ENCODE data around the gene TBCEL.

DNA sequence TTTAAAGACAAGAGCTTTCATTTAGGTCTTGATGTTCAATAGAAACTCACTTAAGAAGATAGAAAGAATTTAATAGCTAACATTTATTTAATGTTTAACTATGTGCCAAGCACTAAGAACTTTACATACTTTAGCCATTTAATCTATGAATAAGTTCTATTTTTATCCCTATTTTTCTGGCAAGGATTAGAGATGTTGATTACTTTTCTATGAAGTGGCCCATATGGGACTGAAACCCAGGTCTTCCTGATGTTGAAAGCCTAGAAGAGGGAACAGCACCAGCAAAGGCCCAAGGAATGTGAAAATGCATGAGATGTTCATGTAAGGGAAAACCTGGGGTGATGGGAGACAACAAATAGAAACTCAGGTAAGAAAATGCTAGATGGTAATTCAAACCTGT is 15.4 kb upstream of the TBCEL start:
- TF ChIP-seq, protein P1, sequence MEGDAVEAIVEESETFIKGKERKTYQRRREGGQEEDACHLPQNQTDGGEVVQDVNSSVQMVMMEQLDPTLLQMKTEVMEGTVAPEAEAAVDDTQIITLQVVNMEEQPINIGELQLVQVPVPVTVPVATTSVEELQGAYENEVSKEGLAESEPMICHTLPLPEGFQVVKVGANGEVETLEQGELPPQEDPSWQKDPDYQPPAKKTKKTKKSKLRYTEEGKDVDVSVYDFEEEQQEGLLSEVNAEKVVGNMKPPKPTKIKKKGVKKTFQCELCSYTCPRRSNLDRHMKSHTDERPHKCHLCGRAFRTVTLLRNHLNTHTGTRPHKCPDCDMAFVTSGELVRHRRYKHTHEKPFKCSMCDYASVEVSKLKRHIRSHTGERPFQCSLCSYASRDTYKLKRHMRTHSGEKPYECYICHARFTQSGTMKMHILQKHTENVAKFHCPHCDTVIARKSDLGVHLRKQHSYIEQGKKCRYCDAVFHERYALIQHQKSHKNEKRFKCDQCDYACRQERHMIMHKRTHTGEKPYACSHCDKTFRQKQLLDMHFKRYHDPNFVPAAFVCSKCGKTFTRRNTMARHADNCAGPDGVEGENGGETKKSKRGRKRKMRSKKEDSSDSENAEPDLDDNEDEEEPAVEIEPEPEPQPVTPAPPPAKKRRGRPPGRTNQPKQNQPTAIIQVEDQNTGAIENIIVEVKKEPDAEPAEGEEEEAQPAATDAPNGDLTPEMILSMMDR (IDR thresholded peaks at IDR 0.05; ENCODE audit: low read depth, low read length), result no peak
- no peak for TF ChIP-seq EZH2phosphoT487 (IDR thresholded peaks at IDR 0.05; ENCODE audit: low read depth)

Data from OCI-LY3 (cell line).